ENCODE measurements around the gene GJD3.

The GJD3 gene

DNA sequence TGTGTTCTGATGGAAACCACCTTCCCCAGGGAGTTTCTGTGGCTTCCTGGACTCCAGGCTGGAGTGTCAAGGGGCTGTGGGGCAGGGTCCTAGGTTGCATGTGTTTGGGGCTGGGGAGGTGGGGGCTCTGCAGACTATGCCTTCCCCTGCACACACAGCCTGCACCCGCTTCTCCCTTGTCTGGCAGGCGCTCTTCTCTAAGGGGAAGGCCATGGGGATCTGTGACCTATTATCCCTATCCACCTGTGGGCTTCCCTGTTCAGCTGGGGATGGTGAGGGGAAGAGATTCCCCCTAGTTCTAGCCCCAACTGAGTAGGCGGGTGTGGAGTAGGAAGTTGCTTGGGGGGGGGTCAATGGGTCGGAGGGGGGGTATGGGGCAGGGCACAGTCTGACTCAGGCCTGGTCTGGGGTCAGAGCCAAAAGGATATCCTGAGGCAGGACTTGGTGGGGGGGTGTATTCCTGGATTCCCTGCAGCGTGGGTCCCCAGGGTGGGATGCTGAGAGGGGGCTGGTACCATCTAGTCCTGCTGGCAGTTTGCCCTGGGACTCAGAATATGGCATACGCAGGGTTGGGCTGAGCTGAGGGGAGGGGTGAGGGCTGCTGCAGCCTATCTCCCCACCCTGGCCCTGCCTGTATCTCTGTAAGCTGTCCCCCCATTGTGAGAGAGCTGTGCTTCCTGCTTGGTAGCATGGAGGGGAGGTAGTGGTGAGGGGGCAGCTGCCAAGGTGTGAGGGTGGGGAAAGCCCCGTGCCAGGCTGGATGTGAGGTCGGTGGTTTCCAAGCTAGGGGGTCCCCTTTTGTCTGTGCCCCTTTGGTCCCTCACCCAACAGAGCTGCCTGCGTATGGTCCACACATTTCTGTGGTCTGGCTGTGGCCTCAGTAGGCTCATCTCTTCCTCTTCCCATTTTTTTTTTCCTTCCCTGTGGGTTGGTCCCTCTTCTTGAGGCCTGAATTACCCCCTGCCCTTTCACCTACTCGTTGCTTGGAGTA lies 40.9 kb downstream of the GJD3 start:
- DNase-seq (ENCODE audit: low read depth in 2 of 2) = no peak

DNA sequence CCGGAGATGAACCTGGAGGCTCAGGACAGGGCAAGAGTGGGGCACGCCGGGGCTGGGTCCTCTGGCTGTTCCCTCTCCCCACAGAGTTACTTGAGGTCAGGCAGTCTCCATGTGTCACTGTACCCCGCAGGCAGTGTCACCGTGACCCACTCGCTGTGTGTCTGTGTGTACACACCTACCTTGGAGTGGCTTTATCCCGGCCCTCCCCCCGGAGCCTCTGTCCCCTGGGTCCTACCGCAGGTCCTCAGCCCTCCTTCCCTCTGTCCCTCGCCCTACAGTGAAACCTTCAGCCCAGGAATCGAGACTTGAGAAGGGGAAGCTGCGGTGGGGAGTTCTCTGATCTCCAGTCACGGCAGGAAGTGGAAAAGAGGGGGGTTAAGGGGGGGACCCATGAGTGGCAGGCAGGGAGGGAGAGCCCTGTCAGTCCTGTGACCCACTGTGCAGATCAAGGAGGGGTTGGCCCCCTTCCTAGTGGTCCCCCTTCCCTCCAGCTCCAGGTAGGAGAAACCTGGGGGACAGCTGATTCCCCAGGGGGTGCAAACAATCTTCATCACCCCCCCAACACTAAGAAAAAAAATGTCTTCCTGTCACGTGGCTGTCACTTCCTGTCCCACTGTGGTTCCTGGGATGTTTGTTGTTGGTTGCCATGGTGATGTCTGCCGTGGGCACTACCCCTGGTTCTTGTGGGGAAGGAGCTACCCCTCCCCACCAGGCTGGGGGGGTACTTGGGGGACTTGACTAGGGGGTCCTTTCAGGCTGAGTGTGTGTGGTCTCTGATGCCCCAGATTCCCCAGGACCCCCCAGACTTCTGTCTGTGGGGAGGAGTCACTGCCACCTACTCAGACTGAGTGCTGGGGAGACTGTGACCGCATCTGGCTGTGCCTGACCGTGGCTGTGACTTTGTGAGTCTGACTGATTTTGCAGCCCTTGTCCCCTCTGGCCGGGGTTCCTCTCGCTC lies 41.9 kb downstream of the GJD3 start:
- DNase-seq (ENCODE audit: low read depth in 2 of 2) = no peak

DNA sequence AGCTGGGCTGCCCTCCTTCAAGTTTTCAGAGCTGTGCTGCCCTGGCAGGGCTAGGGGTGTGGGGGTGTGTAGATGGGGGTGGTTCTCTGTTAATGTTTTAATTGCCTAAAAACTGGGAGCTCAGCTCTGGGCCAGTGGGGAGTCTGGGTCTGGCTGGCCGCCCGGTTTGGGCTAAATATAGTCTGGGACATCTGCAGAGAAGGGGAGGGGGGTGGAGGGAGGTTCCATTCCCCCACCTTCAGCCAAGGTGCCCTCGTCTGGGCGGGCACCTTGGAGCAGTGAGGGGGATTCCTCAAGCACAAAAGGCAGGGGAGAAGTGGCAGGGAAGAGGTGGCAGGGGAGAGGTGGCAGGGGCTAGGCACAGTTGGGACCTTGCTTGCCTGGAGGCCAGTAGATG lies 42.6 kb downstream of the GJD3 start:
- no peak for DNase-seq (ENCODE audit: low read depth in 2 of 2)

DNA sequence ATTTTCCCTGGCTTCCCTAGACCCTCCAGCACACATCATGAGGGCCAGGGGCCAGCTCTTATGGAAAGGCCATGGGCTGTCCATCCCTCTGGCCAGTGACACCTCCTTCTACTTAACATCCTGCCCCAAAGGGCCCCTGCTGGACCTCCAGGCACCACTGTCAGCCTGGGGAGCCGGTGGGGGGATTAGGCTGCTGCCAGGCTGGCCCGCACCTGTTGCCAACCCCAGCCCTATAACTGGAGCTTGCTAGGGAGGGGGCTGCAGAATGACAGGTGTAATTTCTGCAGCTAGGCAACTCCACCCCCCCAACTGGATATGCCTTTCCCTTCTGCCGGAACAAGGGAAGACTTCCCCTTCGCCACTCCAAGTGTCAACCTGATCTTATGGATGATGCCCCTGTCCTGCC lies 43.0 kb downstream of the GJD3 start:
- no peak for DNase-seq (ENCODE audit: low read depth in 2 of 2)

DNA sequence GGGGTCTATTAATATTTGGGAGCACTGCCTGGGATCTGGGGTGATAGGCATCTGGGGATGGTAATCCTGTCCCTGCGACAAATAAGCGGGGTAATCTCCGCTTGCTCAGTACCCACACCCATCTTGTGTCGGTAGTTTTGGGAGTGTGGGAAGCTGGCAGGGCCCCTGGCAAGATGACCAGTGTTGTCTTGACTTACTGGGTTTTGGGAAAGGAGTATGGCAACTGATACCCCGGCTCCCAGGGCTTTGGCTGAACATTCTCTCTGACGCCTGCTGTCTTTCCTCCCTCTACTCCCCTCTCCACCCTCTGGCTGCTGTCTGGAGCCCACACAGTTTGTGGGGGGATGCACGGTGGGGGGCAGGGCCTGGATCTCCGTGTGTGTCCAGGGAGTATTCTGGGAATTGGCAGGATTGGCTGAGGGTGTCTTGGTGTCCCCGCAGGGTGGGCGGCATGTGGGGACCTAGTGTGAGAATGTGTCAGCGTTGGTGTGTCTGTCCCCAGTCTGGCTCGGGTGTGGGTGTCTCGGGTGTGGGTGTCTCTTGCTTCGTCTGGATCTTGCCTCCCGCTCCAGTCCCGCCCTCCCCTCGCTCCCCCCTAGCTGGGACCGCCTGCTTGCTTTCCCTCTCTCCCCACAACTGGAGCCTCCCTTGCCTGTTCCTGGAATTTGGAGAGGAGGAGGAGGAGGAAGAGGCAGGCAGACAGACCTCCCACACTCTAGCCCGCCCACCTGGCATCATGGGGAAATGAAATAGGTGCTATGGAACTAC lies 43.6 kb downstream of the GJD3 start:
- no peak for DNase-seq (ENCODE audit: low read depth in 2 of 2)

DNA sequence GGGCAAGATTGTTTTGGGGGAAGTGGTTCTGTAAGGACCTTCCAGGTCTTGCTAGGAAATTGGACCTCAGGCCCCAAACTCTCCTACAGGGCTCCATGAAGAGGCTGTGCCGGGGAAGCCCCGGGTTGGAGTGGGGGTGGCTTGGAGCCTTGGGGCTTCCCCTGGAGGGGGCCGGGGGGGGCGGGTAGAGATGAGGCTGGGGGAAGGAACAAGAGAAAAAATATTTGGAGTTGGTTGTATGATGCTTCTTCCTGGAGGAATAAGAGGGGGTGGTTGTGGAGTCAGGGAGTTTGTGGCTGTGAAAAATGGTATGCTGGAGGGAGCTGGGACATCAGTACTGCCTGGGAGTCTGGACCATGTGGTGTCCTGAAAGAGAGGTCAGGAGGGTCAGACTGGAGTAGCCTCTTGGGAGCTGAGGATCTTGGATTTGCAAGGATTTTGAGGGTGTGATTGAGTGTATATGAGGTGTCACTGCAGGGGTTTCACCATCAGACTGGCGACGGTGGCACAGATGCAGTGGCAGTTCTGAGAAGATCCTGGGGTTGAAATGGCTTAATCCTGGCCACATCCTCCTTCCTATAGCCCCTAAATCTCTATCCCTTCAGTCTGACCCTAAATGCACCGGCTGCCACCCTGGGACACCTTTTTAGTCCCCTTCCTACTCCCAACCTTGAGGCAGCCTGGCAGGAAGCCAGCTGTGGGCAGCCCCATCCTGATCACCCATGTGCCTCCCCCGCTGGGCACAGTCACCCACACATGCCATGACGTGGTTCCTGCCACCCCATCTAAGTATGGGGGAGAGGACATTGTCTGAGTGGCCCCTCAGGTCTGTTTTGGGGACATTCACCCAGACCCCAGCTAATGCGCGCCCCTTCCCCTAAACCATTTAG lies 44.6 kb downstream of the GJD3 start:
- DNase-seq (ENCODE audit: low read depth in 2 of 2) = no peak

DNA sequence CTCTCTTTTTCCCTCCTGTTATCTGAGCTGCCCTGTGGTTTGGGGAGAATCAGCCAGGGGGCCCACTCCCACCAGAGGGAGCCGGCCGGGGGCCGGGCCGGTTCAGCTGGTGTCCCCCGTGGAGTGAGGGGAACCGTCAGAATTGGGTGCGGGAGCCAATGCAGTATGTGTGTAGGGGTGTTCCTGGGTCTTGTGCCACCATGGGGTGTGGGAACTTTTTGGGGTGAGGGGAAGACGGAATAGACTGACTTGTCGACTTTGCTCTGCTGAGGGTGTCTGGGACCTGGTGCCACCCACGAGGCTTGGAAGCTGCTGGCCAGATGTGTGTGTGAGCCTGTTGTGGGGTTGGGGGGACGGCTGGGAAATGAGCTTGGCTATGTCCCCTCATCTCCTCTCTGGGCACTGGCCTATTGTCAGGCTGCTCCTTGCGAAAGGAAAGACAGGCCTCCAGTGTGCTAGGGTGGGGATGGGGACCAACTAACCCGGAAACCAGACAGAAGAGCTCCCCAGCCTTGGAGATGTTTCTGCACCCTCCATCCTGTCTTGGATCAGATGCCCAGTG lies 45.6 kb downstream of the GJD3 start:
- DNase-seq (ENCODE audit: low read depth in 2 of 2) = no peak

DNA sequence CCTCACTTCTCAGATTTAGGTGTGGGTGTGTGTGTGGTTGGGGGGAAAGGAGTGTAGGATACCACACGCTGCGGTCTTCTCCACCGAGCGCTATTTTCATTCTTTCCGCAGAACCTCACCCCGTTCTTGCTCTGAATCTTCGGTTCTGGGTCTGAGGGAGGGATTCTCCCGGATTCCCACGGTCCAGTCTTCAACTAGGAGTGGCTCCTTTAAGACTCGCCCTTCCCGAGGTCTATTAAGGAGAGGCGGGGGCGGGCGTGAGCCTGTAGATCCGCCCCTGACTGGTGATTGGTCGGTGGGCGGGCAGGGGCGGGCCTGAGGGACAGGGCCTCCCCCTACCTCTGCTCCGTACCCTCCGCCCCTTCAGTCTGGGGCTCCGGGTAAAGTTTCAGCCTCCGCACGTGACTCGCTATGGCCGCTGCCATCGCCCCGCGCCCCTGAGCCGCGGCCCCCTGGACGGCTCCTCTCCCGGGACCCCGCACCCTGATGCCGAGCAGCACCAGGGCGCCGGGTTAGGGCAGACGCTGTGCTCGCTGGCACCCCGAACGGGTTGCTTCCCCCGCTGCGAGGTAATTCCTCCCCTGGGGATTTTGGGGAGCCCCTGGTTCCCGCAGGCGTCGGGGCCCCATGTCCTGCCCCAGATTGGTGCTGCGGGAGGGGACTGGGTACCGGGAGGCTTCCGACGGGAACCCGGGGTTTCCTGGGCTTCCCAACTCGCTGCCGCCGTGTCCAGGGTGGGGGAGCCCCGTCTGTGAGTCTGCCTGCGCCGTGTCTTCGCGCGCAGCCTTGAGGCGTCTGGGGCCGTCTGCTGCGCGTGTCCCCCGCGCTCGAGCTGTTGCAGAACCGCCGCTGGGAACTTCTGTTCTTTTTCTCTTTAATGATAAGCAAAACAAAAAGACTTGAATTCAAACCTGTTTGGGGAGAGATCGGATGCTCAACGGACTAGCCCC lies 46.4 kb downstream of the GJD3 start:
- peak; percentile 88 to 91 for DNase-seq (ENCODE audit: low read depth in 2 of 2)

DNA sequence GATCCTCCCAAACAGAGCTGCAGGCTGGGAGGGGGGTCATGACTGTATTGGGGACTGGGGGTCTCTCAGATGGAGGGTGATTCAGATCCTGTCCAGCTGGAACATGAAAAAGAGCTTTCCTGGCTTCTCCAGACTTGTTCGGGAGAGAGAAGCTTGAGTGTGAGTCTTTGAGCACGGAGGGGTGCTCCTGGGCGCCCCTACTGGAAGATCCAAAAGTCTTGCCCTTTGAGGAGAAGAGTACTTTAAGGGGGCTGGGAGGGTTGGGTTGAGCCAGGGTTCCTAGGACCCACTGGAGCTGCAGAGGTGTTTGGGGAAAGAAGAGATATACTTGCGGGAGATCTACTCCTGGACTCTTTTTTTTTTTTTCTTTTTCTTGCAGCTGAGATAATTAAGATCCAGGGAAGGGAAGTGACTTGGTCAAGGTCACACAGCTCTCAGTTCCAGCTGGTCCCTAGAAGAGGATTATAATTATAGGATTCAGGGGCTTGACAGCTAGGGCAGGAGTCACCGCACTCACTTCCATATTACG lies 47.1 kb downstream of the GJD3 start:
- DNase-seq (ENCODE audit: low read depth in 2 of 2) = no peak

DNA sequence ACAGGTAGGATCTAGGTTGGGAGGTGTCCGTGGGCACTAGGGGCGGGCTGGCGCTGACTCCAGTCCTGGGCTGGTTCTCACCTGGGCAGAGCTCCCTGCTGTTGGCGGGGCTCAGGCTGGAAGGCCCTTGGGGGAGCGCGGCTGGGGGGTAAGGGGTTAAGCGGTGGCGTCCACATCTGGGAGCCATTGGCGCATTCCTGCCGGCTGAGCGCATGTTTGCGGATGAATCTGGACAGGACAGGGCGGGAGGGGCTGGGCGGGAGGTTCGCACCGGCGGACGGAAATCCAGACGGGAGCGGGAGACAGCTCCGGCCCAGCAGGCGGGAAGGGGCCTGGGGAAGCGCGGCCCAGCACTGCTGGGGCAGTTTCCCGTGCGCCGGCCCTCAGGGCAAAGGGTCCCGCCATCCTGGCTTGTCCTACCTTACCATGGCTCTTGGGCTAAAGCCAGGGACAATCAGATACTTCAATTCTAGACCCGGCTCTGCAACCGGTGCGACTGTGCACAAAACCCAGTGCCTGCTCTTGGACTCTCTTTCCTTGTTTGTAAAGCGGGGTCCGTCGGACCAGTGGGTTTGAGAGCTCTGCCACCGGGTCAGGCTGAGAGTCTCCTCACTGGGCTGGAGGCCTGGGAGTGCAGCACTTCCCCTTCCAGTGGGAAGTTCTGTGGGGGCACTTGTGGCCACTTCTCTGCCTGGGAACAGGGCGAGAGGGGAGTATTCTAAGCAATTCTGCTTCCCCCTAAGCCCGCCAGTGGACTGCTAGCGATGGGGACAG lies 47.8 kb downstream of the GJD3 start:
- no peak for DNase-seq (ENCODE audit: low read depth in 2 of 2)

DNA sequence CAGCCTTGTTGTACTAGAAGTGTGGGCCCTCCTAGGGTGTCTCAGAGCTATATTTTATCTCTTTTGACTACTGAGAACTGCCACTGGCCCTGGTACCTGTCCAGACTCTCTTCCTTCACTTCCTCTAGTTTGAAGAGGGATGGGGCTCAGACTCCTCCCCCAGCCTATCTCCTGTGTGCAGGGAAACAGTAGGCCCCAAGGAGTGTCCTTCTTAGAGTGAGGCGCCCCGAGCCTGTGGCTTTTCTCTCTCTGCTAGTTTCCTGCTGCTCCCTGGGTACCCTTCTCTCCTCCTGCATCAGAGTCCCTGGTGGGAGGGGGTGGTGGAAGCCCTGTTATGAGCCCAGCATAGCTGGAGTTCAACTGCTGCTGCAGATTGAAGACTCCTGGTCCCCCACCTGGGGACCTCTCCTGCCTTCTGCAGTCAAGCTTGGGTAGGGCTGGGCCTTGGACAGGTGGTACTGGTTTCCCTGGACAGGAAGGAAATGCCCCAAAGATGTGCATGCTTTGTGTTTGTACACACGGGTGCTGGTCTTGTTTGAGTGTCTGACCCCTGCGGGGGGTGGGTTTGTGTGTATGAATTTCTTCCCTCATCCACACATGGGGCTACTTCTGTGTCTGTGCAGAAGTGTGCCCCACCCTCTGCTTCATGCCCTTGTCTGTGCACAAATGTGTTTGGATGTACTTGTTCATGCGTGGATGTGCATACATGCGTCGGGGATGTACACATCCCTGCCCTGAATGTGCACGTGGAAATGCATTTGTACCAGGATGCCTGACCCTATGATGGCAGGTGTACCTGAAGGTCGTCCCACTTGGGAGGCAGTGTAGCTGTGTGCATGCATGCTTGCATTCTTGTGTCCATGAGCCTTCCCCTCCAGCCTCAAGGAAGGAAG lies 48.6 kb downstream of the GJD3 start:
- no peak for DNase-seq (ENCODE audit: low read depth in 2 of 2)

DNA sequence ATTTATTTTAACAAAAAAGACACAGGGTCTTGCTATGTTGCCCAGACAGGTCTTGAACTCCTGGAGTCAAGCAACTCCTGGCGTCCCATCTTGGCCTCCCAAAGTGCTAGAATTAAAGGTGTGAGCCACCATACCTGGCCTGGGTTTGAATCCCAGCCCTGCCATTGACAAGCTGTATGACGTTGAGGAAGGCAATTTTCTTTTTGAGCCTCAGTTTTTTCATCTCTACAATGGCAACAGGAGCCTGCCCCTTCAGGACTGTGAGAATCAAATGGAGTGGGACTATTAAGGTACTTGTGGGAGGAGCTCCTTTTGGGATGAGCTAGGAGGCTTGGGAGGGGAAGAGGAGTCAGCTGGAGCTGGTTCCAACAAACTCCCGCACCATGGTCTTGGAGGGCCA lies 49.3 kb downstream of the GJD3 start:
- DNase-seq (ENCODE audit: low read depth in 2 of 2) = no peak

DNA sequence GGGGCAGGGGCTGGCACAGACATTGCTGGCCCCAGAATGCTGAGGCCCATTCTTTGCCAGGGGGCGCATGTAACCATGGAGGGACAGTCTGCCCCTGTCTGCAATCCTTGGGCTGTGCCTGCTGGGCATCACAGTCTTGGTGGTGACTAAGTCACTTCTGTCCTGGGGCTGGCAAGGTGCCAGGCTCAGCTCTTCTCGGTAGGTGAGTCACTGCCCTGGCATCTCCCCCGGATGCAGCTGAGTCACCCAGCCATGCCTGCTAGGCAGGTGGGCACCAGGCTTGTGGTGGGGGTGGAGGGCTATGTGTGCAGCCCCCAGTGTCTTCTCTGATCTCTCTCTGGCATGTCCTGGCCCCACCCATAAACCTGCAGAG lies 50.0 kb downstream of the GJD3 start:
- DNase-seq (ENCODE audit: low read depth in 2 of 2) = no peak

DNA sequence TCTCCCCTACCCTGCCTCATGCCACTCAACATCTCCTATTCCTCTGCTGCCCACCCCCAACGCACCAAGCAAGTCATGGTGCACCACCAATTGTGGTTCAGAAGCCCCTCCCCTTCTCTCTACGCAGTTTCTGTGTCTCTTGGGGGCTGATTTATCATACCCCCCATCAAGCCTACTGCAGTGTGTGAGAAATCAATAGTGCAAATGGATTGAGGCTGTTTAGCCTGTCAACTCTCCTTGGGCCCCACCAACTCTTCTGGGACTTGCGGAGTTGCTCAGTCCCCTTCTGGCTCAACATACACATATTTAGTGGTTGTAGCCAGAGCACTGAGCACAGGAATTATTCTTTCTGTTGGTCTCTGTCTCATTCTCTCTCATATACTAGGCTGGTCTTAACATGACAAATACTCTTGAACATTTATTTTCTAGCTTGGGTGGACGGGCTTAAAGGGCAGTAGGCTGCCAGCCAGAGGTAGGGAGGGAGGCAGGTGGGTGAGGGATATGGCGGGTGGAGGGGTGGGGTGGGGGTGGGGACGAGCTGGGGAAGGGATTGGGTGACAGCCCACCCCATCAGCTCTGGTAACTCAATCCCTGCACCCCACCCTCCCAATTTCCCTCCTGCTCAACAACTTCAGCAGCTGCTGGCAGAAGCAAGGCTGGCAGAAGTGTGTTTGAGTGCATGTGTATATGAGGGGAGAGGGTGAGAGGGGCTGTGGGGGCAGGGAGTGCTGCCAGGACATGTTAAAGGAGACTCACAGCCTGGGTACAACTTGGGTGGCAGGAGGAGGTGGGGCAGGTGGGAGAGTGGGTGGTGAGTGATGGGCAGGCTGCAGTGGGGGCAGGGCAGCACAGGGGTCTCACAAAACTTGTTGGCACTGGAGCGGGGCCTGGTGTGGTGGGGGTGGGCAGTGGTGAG lies 50.6 kb downstream of the GJD3 start:
- no peak for DNase-seq (ENCODE audit: low read depth in 2 of 2)

All from fibroblast of skin of left biceps (primary cell).